Measurements from ENCODE around the gene MEIS3.

DNA sequence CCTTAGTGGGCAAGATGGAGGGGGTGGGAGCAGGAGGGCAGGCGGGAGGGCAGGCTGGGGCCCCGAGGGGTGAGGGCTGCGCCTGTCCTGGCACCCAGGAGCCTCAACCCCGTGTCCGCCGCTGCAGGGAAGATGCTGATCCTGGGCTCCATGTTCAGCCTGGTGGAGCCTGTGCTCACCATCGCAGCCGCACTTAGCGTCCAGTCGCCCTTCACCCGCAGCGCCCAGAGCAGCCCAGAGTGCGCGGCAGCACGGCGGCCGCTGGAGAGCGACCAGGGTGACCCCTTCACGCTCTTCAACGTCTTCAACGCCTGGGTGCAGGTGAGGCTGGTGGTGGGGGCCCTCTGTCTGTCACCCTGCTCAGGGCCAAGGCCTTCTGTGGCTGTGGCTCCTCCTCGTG, 46.7 kb downstream of the MEIS3 start:
- TF ChIP-seq CTCF (IDR thresholded peaks at IDR 0.05) (no peak), POLR2A (IDR thresholded peaks at IDR 0.05) (no peak)
